ENCODE data around the gene ADCYAP1R1.
A peak's percentile ranks its signal among the peaks of the same experiment; 100 is the strongest.

ADCYAP1R1 gene

GRCh38 chr7:31116615-31117014 is 64.5 kb downstream of the ADCYAP1R1 start:
- no peak for DNase-seq (ENCODE audit: low read depth in 2 of 2)
- TF ChIP-seq CTCF (IDR thresholded peaks at IDR 0.05; ENCODE audit: low read depth, low read length) = no peak
- no peak overlapping the region for H3K4me3 ChIP-seq (replicated peaks in 1 of 2; ENCODE audit: low read depth in 2 of 2, low read length in 2 of 2)

- no peak for TF ChIP-seq CTCF (IDR thresholded peaks at IDR 0.05; ENCODE audit: low read depth, low read length)
- no peak overlapping the region for H3K4me3 ChIP-seq (replicated peaks in 1 of 2; ENCODE audit: low read depth in 2 of 2, low read length in 2 of 2)
- no peak for DNase-seq (ENCODE audit: low read depth in 2 of 2)
These were observed 67.1 kb downstream of the ADCYAP1R1 start for GRCh38 chr7:31119249-31119648.

GRCh38 chr7:31120800-31121513 is 68.8 kb downstream of the ADCYAP1R1 start:
- no peak overlapping the region for H3K4me3 ChIP-seq (replicated peaks in 1 of 2; ENCODE audit: low read depth in 2 of 2, low read length in 2 of 2)
- no peak for DNase-seq (ENCODE audit: low read depth in 2 of 2)
- TF ChIP-seq CTCF (IDR thresholded peaks at IDR 0.05; ENCODE audit: low read depth, low read length) = no peak

GRCh38 chr7:31121601-31122000 is 69.5 kb downstream of the ADCYAP1R1 start:
- TF ChIP-seq CTCF (IDR thresholded peaks at IDR 0.05; ENCODE audit: low read depth, low read length) = no peak
- DNase-seq (ENCODE audit: low read depth in 2 of 2) = no peak
- no peak overlapping the region for H3K4me3 ChIP-seq (replicated peaks in 1 of 2; ENCODE audit: low read depth in 2 of 2, low read length in 2 of 2)

GRCh38 chr7:31122649-31123058 is 70.5 kb downstream of the ADCYAP1R1 start:
- no peak overlapping the region for H3K4me3 ChIP-seq (replicated peaks in 1 of 2; ENCODE audit: low read depth in 2 of 2, low read length in 2 of 2)
- TF ChIP-seq CTCF (IDR thresholded peaks at IDR 0.05; ENCODE audit: low read depth, low read length) = peak; percentile 79
- peak; percentile 91 to 95 for DNase-seq (ENCODE audit: low read depth in 2 of 2)

- H3K4me3 ChIP-seq (replicated peaks in 1 of 2; ENCODE audit: low read depth in 2 of 2, low read length in 2 of 2) = no peak overlapping the region
- DNase-seq (ENCODE audit: low read depth in 2 of 2) = no peak
- TF ChIP-seq CTCF (IDR thresholded peaks at IDR 0.05; ENCODE audit: low read depth, low read length) = no peak
These were observed 71.2 kb downstream of the ADCYAP1R1 start for GRCh38 chr7:31123321-31123720.

- no peak overlapping the region for H3K4me3 ChIP-seq (replicated peaks in 1 of 2; ENCODE audit: low read depth in 2 of 2, low read length in 2 of 2)
- TF ChIP-seq CTCF (IDR thresholded peaks at IDR 0.05; ENCODE audit: low read depth, low read length) = no peak
- DNase-seq (ENCODE audit: low read depth in 2 of 2) = no peak
These were observed 71.6 kb downstream of the ADCYAP1R1 start for GRCh38 chr7:31123726-31124125.

All from cardiac fibroblast (primary cell).